GM19438 (cell line): ENCODE data around the gene MLN.

ENCODE experiments used
- ATAC-seq: cut with Tn5 transposase; IDR thresholded peaks from one replicate; pipeline ENCODE4 v1.9.1; 2021; ENCODE audit warnings: low read depth; ENCODE audit not compliant: unreplicated experiment

MLN gene

DNA sequence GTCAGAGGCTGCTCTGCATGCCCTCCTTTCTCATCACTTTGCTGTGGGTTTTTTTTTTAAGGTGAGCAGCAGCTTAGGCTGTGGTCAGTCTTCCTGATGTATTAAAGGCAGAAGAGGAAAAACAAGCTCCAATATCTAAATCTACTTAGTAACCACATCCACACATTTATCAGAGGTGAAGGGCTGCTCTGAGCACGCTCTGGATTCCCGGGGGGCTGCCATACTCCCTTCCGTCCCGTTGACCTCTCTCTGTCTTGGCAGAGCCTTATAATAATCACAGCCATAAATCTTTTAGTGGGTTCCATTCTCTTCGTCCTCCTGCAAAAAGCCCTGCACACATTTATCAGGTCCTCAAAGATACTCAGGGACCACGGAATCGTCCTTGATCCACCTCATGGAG lies 12.2 kb downstream of the MLN start:
- ATAC-seq = no peak

DNA sequence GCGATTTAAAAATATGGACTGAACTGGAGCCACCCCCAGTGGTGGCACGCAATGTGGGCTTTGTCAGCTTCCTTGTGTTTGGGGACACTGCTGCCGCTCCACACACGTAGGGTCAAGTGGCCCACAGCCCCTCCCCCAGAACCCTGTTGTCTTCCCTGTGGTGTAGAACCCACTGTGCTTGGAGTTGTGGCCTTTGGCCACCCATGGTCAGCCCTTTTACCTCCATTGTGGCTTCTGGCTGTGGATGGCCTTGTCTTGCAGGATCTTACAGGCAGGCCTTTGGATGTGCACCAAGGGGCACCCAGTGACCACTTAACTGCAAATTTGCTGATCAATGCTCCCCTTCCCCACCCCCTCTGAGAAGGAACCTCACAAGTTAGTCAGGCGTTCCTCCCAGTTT lies 12.9 kb downstream of the MLN start:
- no peak for ATAC-seq

DNA sequence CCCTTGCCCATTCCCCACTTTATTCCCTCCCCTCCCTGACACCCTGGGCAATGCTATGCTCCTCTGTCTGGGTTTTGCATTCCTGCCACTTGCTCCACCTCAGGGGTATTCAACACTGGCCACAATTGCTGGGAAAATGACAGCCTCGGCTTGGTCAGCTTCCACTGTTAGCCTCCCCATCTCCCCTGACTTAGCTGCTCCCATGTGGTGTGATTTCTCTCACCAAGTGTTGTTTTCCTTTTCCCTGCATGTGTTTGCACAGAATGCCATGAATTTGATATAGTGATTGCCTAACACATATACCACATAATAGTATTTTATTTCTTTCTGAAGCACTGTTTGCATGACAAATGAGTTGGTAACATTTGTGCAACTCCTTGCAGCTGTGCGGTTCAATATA lies 13.4 kb downstream of the MLN start:
- no peak for ATAC-seq

GRCh38 chr6:33789550-33789895 lies 14.3 kb downstream of the MLN start:
- ATAC-seq = no peak

GRCh38 chr6:33788694-33789549 lies 14.9 kb downstream of the MLN start, which contains the start of gene LEMD2:
LEMD2 (minus strand) TSS chr6:33789130; CDS start chr6:33789116, 14 bp downstream.
- peak; percentile 81 for ATAC-seq

- ATAC-seq = peak; percentile 49
Observed at GRCh38 chr6:33787954-33788693, 15.7 kb downstream of the MLN start.

GRCh38 chr6:33787346-33787953 lies 16.4 kb downstream of the MLN start:
- no peak for ATAC-seq

GRCh38 chr6:33786736-33787135 lies 17.1 kb downstream of the MLN start:
- no peak for ATAC-seq

GRCh38 chr6:33785778-33786177 lies 18.0 kb downstream of the MLN start:
- no peak for ATAC-seq

DNA sequence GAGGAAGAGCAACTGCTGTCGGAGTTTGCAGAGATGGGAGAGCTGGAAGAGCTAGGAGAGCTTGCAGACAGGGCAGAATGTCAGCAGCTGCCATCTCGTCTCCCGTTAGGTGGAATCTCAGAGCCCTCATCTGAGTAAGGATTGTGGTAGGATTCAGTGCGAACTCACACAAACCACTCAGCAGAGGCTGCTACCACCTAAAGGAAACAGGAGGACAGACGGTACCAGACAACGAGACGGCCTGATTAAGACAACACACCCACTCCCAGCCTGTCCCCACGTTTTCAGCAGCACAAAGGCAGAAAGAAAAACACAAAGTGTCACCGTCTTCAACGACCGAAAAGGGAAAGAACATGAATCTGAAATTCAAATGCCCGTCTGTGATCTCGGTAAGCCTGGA lies 19.0 kb downstream of the MLN start:
- no peak for ATAC-seq

- ATAC-seq = no peak
Observed at GRCh38 chr6:33783781-33784520, 19.9 kb downstream of the MLN start.

DNA sequence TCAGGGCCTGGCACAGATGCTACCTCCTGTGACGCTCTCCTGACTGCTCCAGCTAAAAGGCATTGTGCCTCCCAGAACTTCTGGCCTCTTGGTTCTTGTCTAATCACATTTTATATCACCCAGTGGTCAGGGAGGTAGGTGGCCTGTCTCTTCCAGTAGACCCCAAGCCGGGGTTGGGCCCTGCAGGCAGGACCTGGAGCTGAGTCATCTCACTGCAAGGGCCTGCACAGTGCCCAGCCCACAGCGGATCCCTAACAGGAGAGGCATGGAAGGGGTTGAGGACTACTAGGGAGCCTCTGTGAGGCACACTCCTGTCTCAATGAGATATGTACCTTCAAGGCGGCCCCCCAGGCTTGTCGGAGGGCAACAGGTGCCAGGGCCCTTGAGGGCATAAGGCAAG lies 21.2 kb downstream of the MLN start:
- ATAC-seq = no peak

- no peak for ATAC-seq
Observed at GRCh38 chr6:33781131-33781975, 22.4 kb downstream of the MLN start.

GRCh38 chr6:33779895-33780294 lies 23.9 kb downstream of the MLN start:
- no peak for ATAC-seq

- no peak for ATAC-seq
Observed at GRCh38 chr6:33779290-33779689, 24.5 kb downstream of the MLN start.

- ATAC-seq = no peak
Observed at GRCh38 chr6:33778444-33779121, 25.2 kb downstream of the MLN start.

DNA sequence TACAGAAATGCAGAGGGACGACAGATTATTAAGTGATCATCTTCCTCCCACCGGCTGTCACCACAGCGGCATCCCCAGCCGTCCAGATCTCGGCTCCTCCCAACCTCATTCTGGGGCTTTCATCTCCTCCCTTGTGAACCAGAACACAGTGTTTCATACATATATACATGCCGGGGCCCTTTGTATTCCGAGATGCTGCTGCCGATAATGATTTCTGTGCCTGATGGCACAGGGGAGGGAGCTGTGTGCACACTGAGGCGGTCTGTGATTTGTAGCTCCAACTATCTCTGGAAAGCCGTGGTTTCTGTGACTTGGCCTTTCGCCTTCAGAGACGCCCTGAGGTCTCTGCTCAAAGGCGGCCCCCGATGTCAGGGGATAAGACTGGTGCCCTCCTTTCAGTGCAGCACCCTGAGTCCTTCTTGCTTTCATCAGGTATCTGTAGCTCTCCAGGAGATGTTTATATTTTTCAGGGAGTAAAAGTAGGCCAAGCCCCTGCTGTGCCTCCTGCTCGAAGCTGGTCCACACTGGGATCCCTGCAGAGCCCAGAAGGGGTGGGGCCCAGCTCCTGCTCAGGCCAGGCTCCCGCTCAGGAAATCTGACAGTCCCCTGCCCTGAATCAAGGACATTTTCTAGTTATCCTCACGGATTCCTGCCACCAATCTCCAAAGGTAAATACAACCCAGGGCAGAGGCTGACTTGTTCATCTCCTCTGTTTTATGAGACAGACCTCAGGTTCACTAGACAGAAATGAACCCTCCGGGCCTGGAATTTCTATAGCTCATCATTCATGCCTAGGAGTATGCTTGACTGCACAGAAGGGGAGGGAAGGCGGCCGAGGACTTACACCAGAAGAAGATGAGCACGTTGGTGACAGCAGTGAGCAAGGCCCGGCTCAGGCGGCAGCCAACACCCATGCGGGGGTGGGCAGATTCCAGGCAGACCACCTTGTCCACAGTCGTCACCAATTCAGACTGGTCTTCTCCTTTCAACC lies 26.1 kb downstream of the MLN start:
- ATAC-seq = no peak

GRCh38 chr6:33776764-33777163 lies 27.0 kb downstream of the MLN start:
- ATAC-seq = no peak
